ENCODE measurements around the gene SPTLC2.
"Not testable (repeated sequence)": the region's sequence is repeated elsewhere in the genome, so short reads cannot be mapped to it uniquely, and the experiment has no call there.

SPTLC2 gene

DNA sequence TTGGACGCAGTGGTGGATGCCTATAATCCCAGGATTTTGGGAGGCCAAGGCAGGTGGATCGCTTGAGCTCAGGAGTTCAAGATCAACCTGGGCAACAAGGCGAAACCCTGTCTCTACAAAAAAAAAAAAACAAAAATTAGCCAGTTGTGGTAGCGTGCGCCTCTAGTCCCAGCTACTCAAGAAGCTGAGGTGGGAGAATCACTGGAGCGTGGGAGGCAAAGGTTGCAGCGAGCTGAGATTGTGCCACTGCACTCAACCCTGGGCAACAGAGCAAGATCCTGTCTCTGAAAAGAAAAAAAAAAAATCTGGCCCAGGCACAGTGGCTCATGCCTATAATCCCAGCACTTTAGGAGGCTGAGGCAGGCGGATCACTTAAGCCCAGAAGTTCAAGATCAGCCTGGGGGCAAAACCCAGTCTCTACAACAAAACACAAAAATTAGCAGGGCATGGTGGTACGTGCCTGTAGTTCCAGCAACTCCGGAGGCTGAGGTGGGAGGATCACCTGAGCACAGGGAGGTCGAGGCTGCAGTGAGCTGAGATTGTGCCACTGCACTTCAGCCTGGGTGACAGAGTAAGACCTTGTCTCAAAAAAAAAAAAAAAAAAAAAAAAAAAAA, 27.9 kb downstream of the SPTLC2 start:
- not testable (repeated sequence) for DNase-seq (ENCODE audit: low spot score)

DNA sequence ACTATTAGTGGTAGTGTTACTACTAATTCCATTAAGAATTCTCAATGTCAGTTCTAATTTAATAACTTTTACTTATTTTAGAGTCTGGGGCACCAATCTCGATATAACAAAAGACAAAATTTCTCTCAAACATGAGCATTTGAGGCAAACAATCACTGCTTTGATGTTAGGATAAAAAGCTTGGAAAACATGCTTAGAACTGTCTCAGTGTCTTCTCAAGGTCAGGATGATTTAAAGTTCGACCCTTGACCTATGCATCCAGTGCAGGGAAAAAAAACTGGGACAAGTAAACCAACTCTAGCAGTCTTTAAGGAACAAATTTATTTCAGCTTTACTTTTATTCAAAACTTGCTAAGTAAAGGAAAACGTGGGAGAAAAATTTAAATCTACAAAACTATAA, 31.1 kb downstream of the SPTLC2 start:
- no peak for DNase-seq (ENCODE audit: low spot score)

DNA sequence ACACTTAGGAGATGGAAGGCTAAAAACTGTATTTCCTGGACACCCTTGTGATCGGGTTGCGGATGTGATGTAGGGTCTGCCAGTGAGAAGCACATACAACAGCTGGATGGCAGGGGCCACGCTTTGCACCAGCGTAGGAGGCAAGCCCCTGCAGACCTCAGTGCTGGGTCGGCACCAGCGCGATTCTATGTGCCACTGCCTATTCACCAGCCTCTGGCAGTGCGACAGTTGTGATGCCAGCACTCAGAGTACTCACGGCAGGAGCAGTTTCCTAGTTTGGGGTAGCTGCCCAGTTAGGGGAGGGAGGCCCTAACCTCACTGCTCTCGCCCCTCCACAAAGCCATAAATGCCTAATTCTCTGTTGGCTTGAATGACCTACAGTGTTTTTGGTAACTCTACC, 31.6 kb downstream of the SPTLC2 start:
- no peak for DNase-seq (ENCODE audit: low spot score)

DNA sequence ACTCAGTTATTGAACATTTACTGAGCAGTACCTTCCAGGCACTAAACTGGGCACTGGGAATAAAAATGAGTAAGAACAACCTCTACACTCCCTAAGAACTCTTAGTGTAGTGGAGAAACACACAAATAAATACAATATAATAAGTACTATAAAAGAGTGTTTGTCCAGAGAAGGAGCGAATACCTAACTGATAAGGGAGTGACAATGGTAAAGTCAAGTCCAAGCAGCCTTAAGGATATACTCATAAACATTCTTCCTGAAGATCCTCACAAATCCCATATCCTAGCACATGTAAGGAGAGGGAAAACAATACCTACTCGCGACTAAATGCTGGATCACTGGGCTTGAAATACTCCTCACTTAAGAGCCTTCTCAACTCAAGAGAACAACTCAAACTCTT, 32.8 kb downstream of the SPTLC2 start:
- no peak for DNase-seq (ENCODE audit: low spot score)

DNA sequence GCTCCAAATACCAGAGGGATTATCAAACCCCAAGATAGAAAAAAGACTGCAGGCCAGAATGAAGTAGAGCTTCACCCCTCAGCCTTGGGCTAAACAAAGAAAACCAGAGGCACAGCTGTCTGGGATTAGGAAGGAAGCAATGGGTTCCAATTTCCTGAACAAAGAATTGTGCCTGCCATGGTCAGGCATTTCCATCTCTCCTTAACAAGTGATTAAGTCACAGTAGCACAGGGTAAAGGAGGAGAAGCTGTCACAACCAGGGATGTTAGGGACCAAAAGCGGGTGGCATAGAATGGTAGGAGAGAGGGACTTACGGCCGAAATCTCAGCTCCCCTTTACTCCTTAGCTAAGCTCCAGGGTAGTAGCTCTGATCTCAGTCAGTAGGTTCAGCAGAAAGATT, 33.9 kb downstream of the SPTLC2 start:
- DNase-seq (ENCODE audit: low spot score), result no peak

DNA sequence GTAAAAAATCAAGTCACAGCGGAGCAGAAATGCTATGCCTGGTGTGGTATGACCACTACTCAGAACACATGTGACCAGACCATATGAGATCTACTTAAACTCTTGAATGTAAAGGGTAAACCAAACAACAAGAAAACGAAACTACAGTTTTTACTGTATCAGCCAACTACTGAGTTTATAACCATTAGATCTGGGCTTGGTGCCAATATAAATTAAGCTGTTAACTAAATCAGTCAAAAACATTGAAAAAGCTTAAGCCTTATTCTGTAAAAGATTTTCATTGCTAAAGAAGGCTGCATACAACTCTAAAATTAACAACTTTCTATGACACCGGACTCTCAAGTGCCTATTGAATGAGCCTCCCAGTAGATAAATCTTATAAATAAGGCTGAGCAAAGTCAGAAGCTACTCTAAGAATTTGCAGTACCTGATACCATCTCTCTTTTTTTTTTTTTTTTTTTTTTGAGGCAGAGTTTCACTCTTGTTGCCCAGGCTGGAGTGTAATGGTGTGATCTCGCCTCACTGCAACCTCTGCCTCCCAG, 35.4 kb downstream of the SPTLC2 start:
- DNase-seq (ENCODE audit: low spot score), result peak; percentile 42

DNA sequence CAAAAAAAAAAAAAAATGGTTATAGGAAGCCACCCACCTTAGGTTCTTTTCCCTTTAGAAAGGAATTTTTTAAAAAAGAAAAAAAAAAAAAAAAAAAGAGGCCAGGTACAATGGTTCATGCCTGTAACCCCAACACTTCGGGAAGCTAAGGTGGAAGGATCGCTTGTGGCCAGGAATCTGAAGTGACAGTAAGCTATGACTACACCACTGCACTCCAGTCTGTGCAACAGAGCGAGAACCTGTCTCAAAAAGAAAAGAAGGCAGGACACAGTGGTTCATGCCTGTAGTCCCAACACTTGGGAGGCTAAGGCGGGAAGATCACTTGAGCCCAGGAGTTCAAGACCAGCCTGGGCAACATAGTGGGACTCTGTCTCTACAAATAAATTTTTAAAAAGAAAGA, 36.0 kb downstream of the SPTLC2 start:
- no peak for DNase-seq (ENCODE audit: low spot score)

DNA sequence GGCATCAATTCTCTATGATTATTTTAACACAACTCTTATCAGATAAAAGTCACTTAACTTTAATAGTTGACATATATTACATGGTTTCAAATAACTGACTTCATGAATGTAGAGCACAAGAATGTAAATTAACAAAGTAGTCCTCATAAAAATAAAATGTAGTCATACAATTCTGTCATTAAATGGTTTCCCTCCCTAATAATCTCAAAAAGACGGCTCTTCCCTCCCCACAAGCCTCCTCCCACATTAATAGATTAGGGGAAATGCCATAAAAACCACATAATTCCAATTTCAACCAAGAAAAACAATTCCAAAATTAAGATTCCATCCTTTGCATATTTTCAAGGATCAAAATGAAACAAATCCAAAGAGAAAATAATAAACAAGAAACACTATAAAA, 36.7 kb downstream of the SPTLC2 start:
- DNase-seq (ENCODE audit: low spot score), result no peak

DNA sequence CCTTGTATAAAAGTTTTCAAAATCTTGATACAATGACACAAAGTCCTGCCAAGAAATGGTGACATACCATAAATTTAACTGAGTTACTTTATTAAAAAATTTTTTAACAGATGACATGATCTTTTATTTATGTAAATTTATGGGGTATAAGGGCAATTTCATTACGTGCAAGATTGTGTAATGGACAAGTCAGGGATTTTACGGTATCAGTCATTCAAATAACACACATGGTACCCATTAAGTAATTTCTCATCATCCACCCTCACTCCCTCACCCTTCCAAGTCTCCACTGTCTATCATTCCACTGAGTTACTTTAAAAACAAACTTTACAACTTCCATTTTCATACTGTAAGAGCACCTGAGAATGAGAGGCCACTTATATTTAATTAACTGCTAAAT, 37.4 kb downstream of the SPTLC2 start:
- no peak for DNase-seq (ENCODE audit: low spot score)

DNA sequence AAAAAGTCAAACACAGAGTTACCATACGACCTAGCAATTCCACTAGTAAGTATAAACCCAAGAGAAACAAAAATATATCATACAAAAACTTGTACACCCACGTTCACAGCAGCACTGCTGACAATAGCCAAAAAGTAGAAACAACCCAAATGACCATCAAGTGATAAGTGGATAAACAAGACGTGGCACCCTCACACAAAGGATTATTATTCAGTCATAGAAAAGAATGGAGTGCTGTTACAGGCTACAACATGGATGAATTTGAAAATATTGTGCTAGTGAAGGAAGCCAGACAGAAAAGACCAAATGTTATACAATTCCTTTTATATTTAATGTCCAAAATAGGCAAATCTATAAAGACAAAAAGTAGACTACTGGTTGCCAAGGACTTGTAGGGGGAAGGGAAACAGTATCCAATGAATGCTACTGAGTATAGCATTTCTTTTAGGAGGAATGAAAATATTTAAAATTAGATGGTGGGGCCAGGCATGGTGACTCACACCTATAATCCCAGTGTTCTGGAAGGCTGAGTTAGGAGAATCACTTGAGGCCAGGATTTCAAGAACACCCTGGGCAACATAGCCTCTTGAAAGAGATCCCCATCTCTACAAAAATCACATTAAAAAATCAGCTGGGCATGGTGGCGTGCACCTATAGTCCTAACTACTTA, 41.9 kb downstream of the SPTLC2 start:
- DNase-seq (ENCODE audit: low spot score), result no peak

DNA sequence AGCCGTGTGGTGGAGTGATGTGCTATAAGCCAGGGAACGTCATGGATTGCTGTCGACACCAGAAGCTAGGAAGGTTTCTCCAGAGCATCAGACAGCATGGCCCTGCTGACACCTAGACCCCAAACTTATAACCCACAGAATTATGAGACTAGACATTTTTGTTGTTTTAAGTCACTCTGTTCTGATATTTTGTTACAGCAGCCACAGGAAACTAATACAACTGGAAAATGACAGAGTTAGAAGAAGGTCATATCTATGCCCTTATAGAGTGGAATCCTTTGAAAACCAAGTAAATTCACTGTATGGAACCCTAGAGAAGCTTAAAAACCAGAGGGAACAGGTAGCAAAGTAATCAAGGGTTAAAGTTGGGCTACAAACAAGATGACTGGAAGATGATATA, 42.5 kb downstream of the SPTLC2 start:
- DNase-seq (ENCODE audit: low spot score), result no peak

DNA sequence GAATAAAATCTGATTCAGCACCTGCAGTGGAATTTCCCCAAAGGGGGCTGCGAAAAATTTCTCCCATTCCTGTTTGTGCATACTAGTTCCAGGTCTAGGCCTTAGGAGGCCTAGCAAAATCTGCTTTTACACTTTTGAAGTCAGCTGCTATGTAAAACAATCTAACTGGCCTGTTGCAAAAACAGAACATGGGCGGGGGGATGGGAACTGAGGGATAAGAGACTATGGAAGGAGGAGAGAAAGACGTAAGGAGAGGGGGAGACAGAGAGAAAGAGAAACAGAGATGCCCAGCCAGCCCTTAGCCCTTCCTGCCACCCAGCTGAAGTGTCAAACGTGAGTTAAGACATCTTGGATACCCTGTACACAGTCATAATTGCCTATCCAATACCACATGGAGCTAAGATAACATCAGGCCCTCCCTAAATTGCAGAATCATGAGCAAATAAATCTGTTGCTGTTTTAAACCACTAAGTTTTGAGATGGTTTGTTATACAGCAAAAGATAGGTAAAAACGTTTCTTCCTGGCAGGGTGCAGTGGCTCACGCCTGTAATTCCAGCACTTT, 45.6 kb downstream of the SPTLC2 start:
- no peak for DNase-seq (ENCODE audit: low spot score)

DNA sequence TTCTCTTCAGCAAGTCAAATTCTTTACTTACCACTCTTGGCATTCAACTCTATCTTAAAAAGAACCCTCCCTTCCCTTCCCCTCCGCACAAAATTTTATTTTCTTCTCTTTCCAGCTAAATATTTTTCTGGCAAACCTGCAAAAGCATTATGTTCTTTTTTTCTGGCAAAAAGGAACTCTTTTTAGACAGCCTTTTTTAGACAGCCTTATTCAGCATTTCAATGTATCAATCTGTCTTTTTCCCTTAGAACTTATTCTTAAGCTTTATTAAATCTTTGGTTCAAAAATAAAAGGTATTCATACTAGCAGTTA, 50.5 kb downstream of the SPTLC2 start:
- no peak for DNase-seq (ENCODE audit: low spot score)

DNA sequence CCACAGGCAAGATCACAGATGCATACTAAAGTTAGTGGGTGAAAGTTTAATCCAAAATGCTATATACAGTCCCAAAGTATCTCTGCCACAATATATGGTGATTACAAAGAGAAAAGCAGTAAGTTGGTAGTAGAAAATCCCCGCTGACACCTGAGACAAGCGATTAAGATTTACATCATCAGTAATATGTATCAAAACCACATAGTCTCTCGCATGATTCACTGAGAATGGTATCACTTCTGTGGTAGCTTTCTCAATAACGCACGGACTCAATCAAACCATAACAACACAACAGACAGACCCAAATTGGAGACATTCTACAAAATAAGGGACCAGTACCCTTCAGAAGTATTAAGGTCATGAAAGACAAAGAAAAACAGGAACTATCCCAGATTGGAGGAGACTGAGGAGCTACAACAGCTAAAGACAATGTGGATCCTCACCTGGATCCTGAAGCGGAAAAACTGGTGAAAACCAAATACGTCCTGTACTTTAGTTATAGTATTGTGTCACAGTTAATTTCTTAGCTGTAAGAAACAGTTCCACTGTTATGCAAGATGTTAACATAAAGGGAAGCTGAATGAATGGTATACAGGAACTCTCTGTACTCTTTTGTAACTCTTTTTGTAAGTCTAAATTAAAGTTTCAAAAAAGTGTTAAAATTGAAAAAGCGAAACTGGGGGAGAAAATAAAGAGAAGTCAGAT, 51.0 kb downstream of the SPTLC2 start:
- DNase-seq (ENCODE audit: low spot score), result no peak

DNA sequence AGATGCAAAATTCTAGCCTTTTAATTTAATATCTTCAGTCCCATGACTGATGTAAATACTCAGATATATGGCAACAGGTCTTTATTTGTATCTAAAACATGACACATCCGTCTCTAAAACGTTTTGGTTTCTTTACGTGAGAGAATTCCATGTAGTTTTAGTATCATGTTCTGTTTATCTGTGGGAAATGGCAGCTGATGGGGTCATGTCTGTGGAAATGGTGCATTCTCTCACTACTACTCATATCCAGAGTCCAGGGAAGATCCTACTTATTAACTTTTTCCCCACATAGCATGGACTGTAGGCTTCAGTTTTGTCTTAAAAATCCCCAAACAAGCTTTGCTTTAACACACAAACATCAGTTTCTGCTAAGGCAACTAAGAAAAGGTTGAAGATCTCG, 53.8 kb downstream of the SPTLC2 start:
- DNase-seq (ENCODE audit: low spot score), result no peak

DNA sequence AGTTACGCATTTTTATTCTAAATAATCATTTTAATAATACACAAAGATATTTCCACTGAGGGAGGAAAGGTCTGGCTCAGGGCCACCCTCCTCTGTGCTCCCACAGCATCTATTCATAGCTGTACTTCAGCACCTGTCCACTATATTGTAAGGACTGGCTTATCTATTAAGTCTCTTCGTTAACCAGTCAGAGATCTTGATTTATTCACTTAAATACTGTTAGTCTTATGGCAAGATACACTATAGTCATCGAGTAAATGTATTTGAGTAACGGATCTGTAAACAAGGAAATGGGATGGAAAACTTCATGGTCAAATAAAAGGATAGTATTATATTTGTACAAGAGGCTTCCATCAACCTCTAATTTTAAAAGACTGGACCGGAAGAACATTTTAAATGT, 54.6 kb downstream of the SPTLC2 start:
- DNase-seq (ENCODE audit: low spot score), result no peak

DNA sequence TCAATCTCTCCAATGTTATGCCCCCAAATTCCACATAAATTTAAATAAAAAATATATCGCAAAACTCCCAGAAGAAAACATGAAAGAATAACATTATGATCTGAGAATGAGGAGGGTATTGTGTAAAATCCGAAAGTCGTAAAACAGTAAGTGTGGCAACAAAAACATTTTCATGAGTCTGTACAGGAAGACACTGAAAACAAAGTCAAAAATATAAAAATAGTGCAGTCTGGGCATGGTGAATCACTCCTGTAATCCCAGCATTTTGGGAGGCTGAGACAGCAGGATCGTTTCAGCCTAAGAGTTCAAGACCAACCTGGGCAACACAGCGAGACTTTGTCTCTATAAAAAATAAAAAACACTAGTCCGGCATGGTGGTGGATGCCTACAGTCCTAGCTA, 57.1 kb downstream of the SPTLC2 start:
- no peak for DNase-seq (ENCODE audit: low spot score)

DNA sequence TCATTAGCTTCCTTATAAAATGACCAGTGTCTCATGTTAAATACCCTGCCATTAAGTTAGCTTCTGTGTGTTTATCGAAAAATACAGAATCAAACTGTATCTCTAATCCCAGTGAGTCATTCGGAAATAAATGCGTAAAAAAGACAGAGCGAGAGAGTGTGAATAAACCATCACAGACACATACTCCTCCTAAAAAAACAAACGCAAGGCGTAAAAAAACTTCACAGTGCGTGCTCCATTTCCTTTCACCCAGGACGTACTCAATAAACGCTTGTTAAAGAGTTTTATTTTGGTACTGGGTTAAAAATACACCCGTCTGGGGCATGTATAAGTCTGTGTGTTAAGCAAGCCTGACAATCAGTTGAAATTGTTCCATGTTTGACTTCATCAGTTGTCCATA, 59.0 kb downstream of the SPTLC2 start:
- DNase-seq (ENCODE audit: low spot score), result no peak

DNA sequence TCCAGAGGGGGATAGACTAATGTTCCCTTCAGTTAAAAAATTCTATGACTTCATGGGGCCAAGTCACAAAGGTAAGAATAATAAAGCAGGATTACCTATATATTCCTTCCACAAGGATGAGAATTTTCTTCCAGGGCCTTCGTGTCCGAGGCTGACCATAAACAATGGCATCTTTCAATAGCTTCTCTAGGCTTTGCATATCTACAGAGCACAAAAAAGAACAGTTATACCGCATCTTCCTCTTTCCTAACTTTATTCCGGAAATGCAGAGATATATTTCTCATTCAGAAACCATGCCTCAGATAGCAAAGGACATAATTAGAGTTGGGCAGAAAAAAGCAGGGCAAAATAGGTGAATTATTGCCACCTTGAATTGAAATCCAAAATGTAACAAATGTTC, 59.5 kb downstream of the SPTLC2 start:
- DNase-seq (ENCODE audit: low spot score), result no peak

DNA sequence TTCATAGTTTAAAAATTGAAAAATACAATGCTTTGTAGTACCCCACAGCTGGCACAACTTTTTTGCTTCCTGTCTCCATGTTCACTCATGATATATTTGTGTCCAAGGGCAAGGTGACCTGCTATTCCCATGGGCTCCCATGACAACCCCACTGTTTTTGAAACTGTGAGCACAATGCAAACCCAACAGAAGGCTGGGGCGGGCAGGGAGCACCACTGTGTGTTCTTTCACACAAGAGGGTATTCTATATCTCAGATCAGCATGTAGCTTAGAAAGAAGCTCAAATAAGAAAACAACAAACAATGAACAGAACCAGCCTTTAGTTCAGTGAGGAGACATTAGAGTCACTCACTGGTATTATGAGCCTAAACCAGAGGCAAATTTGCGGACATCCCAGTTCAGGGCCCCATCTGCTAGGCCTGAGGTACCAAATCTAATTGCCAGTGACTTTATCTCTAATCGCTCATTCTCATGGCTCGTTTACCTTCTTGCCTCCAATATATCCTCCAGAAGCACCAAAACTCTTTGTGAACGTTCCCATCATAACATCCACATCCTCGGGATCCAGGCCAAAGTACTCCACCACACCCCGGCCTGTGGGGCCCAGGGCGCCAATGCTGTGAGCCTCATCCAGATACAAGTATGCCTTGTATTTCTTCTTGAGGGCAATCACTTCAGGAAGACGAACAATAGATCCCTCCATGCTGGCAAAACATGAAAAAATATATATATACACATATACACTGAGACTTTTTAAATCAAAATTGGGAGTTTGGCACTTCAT, 61.4 kb downstream of the SPTLC2 start:
- DNase-seq (ENCODE audit: low spot score), result no peak

DNA sequence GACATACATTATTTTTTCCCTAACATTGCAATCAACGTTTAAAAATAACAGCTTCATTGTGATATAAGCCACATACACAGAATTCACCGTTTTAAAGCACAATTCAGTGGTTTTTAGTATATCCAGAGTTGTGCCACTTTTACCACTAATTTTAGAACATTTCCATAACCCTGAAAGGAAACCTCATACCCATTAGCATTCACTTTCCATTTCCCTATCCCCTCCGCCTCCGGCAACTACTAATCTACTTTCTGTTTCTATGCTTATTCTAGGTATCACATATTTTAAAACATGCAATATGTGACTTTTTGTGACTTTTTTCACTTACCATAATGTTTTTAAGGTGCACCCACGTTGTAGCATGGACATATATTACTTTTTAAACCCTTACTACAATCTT, 62.2 kb downstream of the SPTLC2 start:
- DNase-seq (ENCODE audit: low spot score), result no peak

DNA sequence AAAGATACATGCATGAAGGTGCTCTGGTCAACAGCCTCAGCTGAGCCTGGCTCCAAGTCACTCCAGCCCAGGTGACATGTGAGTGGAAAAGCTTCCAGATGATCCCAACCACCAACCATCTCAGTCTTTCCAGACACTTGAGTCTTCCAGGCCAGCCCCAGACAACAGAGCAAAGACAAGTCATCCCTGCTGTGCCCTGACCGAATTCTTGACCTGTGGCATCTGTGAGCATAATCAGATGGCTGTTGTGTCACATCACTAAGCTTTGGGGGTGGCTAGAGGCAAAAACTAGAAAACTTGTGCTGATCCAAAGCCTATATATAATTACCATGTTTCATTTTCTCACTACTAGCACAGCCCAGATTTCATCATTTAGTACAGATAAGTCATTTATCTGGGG, 67.0 kb downstream of the SPTLC2 start:
- DNase-seq (ENCODE audit: low spot score), result no peak

Data from CD4-positive, alpha-beta T cell treated with Interleukin-2 at 100 ng/mL for 4 hours (primary cell).